GM23338 (cell line): ENCODE measurements around the gene DIP2C. TPM values are rescaled to one million over a fixed set of nuclear protein-coding genes. Genes with fewer than 3 reads are reported as not detected.

ENCODE experiments used
- ATAC-seq: fragments of 200-7000 bp; cut with Tn5 transposase; 3 replicates; pipeline ENCODE4 v1.9.1; 2020
- DNase-seq: peaks from one replicate; pipeline ENCODE4 v3.0.0-alpha.2; 2015; ENCODE audit warnings: low spot score
- H2AFZ ChIP-seq: fragments of 200-600 bp; sonication (generic); 2 replicates; pipeline ENCODE4 v1.8.0; 2016; ENCODE audit warnings: antibody characterized with exemption, mild to moderate bottlenecking, moderate library complexity
- H3F3A ChIP-seq: fragments of 200-600 bp; sonication (generic); replicated peaks from 2 replicates; pipeline ENCODE4 v1.8.0; 2017; ENCODE audit warnings: antibody characterized with exemption, mixed run types, low read depth
- H3K27ac ChIP-seq: fragments of 200-600 bp; sonication (generic); 2 replicates; pipeline ENCODE4 v1.6.1; 2016; ENCODE audit warnings: low read depth
- H3K27me3 ChIP-seq: fragments of 200-600 bp; sonication (generic); 2 replicates; pipeline ENCODE4 v1.8.0; 2016; ENCODE audit warnings: mild to moderate bottlenecking, mixed run types, moderate library complexity; ENCODE audit not compliant: insufficient read depth
- H3K36me3 ChIP-seq: fragments of 200-600 bp; sonication (generic); 2 replicates; pipeline ENCODE4 v1.8.0; 2016; ENCODE audit warnings: mild to moderate bottlenecking; ENCODE audit not compliant: insufficient read depth
- H3K4me1 ChIP-seq: fragments of 200-600 bp; sonication (generic); 2 replicates; pipeline ENCODE4 v1.8.0; 2016; ENCODE audit warnings: mild to moderate bottlenecking, moderate library complexity; ENCODE audit not compliant: insufficient read depth
- H3K4me2 ChIP-seq: fragments of 200-600 bp; sonication (generic); 2 replicates; pipeline ENCODE4 v1.7.1; 2017; ENCODE audit warnings: mixed run types
- H3K4me3 ChIP-seq: fragments of 200-600 bp; sonication (generic); 2 replicates; pipeline ENCODE4 v1.6.1; 2016; ENCODE audit warnings: mixed run types
- H3K79me2 ChIP-seq: fragments of 200-600 bp; sonication (generic); replicated peaks from 2 replicates; pipeline ENCODE4 v1.8.0; 2017; ENCODE audit warnings: mild to moderate bottlenecking; ENCODE audit not compliant: insufficient read depth
- H3K9me2 ChIP-seq: fragments of 200-600 bp; sonication (generic); 2 replicates; pipeline ENCODE4 v1.8.0; 2017; ENCODE audit not compliant: insufficient read depth
- H4K20me1 ChIP-seq: fragments of 200-600 bp; sonication (generic); replicated peaks from 2 replicates; pipeline ENCODE4 v1.8.0; 2017; ENCODE audit warnings: mild to moderate bottlenecking; ENCODE audit not compliant: insufficient read depth
- H3K27ac Mint-ChIP-seq: 2 replicates; pipeline ENCODE4 v1.8.0; 2020; ENCODE audit warnings: inconsistent platforms, mild to moderate bottlenecking, moderate library complexity, mixed read lengths
- H3K27me3 Mint-ChIP-seq: 3 replicates; pipeline ENCODE4 v1.8.0; 2022; ENCODE audit warnings: low read depth, mild to moderate bottlenecking, moderate library complexity, mixed read lengths, inconsistent platforms; ENCODE audit not compliant: insufficient read depth, poor library complexity
- H3K36me3 Mint-ChIP-seq: 3 replicates; pipeline ENCODE4 v1.8.0; 2021; ENCODE audit warnings: low read depth, mild to moderate bottlenecking, inconsistent platforms, moderate library complexity, mixed read lengths
- H3K4me1 Mint-ChIP-seq: 3 replicates; pipeline ENCODE4 v1.8.0; 2020; ENCODE audit warnings: mild to moderate bottlenecking, inconsistent platforms, mixed read lengths
- H3K4me3 Mint-ChIP-seq: 3 replicates; pipeline ENCODE4 v1.8.0; 2021; ENCODE audit warnings: moderate library complexity, mild to moderate bottlenecking, inconsistent platforms, mixed read lengths
- H3K9me3 Mint-ChIP-seq: 3 replicates; pipeline ENCODE4 v1.8.0; 2020; ENCODE audit warnings: moderate library complexity, mild to moderate bottlenecking, inconsistent platforms, mixed read lengths
- ETS1 ChIP-seq: IDR thresholded peaks from 2 replicates; pipeline ENCODE4 v1.6.1; 2016; ENCODE audit warnings: antibody characterized with exemption
- JUNB ChIP-seq: IDR thresholded peaks from one replicate; pipeline ENCODE4 v1.6.1; 2016; ENCODE audit warnings: antibody characterized with exemption; ENCODE audit not compliant: unreplicated experiment
- ZNF114 ChIP-seq: fragments of 250-450 bp; sonication (Bioruptor Pico); IDR thresholded peaks from 2 replicates; pipeline ENCODE4 v1.5.0; 2020; ENCODE audit warnings: mild to moderate bottlenecking, moderate library complexity
- ZNF331 ChIP-seq: fragments of 250-450 bp; sonication (Bioruptor Pico); IDR thresholded peaks from 2 replicates; pipeline ENCODE4 v1.5.0; 2020; ENCODE audit warnings: low read depth, mild to moderate bottlenecking, moderate library complexity
- ZNF462 ChIP-seq: fragments of 250-450 bp; sonication (Bioruptor Pico); IDR thresholded peaks from 2 replicates; pipeline ENCODE4 v1.5.0; 2020; ENCODE audit warnings: mild to moderate bottlenecking, moderate library complexity
- polyA plus RNA-seq: library from polyadenylated mRNA; unstranded; fragments of >200 nt; fragmentation: Nextera tagmentation; extraction: Ambion mirVana; gene quantifications from 2 replicates; pipeline ENCODE4 v1.2.1, GENCODE V29; 2016
- total RNA-seq: library from RNA; depleted of rRNA; stranded (reverse); fragments of >200 nt; shearing (Covaris generic); gene quantifications from 2 replicates; pipeline ENCODE4 v1.2.3, GENCODE V29; 2014

DIP2C gene
- total and polyA plus RNA-seq, 2 experiments from 2014 or later: 5.1 to 7.7 TPM

- TF ChIP-seq ETS1: no peak
- TF ChIP-seq ZNF114 (CRISPR knock-in tag): no peak
- TF ChIP-seq ZNF462 (CRISPR knock-in tag): no peak
Measured at GRCh38 chr10:343231-344220, 345.9 kb downstream of the DIP2C start (continued).

- H3K9me3 Mint-ChIP-seq: peaks cover 1% of the 10 kb centered on the region; the same call in 2 of the 3 replicates
- H3K27ac Mint-ChIP-seq: no peak overlapping the region
- H2AFZ ChIP-seq: no peak overlapping the region
- no peaks in the 10 kb centered on the region for H3K4me1 Mint-ChIP-seq
- H3K4me2 ChIP-seq: no peak overlapping the region
- no peaks in the 10 kb centered on the region for H3K27me3 ChIP-seq
- H3K36me3 Mint-ChIP-seq: peaks cover 17% of the 10 kb centered on the region
- peaks cover 8% of the 10 kb centered on the region for H3K27me3 Mint-ChIP-seq
- H3K9me2 ChIP-seq: no peaks in the 10 kb centered on the region
- no peak overlapping the region for H3K27ac ChIP-seq
- no peaks in the 10 kb centered on the region for H3K36me3 ChIP-seq
- no peaks in the 10 kb centered on the region for H4K20me1 ChIP-seq
- no peaks in the 10 kb centered on the region for H3K4me1 ChIP-seq
- ATAC-seq (no peak), DNase-seq (no peak)
- H3K4me3 Mint-ChIP-seq: no peak overlapping the region
- no peak overlapping the region for H3K4me3 ChIP-seq
- H3K79me2 ChIP-seq: no peaks in the 10 kb centered on the region
- H3F3A ChIP-seq: no peaks in the 10 kb centered on the region
- TF ChIP-seq JUNB: no peak
- no peak for TF ChIP-seq ZNF331
- TF ChIP-seq ZNF462 (CRISPR knock-in tag): no peak
Measured at GRCh38 chr10:341081-341740, 348.3 kb downstream of the DIP2C start.
